CD4-positive, alpha-beta T cell treated with Interleukin-15 for 4 hours (primary cell): ENCODE measurements around the gene TOM1.
"Not testable (repeated sequence)": the region's sequence is repeated elsewhere in the genome, so short reads cannot be mapped to it uniquely, and the experiment has no call there.

Experiments used
- DNase-seq: peaks from one replicate; pipeline ENCODE4 v3.0.0-alpha.2; 2020; ENCODE audit warnings: low spot score

Gene TOM1

GRCh38 chr22:35375031-35375430 lies 75.3 kb downstream of the TOM1 start:
- DNase-seq, result no peak

- no peak for DNase-seq
Measured at GRCh38 chr22:35375526-35375925, 75.8 kb downstream of the TOM1 start.

GRCh38 chr22:35376728-35377472 lies 77.2 kb downstream of the TOM1 start:
- DNase-seq, result peak; percentile 38

GRCh38 chr22:35377735-35378134 lies 78.0 kb downstream of the TOM1 start:
- no peak for DNase-seq

GRCh38 chr22:35378621-35379020 lies 78.9 kb downstream of the TOM1 start:
- DNase-seq, result no peak

GRCh38 chr22:35379146-35379993 lies 79.7 kb downstream of the TOM1 start:
- DNase-seq, result no peak

- no peak for DNase-seq
Measured at GRCh38 chr22:35380013-35380412, 80.3 kb downstream of the TOM1 start.

GRCh38 chr22:35380537-35381423 lies 81.1 kb downstream of the TOM1 start, which contains the start of gene HMOX1:
HMOX1 (plus strand) TSS chr22:35381096; CDS start chr22:35381174, 78 bp downstream.
- peak; percentile 34 for DNase-seq

GRCh38 chr22:35381424-35382009 lies 81.8 kb downstream of the TOM1 start:
- DNase-seq, result no peak

GRCh38 chr22:35383679-35384071 lies 84.0 kb downstream of the TOM1 start:
- DNase-seq, result no peak

GRCh38 chr22:35384527-35384926 lies 84.8 kb downstream of the TOM1 start:
- DNase-seq, result no peak

- no peak for DNase-seq
Measured at GRCh38 chr22:35384975-35385588, 85.4 kb downstream of the TOM1 start.

GRCh38 chr22:35386670-35387288 lies 87.1 kb downstream of the TOM1 start:
- DNase-seq, result no peak

- no peak for DNase-seq
Measured at GRCh38 chr22:35390933-35391332, 91.2 kb downstream of the TOM1 start.

- DNase-seq, result no peak
Measured at GRCh38 chr22:35392357-35392756, 92.7 kb downstream of the TOM1 start.

- DNase-seq, result no peak
Measured at GRCh38 chr22:35393116-35394010, 93.7 kb downstream of the TOM1 start.

- no peak for DNase-seq
Measured at GRCh38 chr22:35394011-35394312, 94.3 kb downstream of the TOM1 start.

- no peak for DNase-seq
Measured at GRCh38 chr22:35394810-35395563, 95.3 kb downstream of the TOM1 start.

- DNase-seq, result not testable (repeated sequence)
Measured at GRCh38 chr22:35396622-35397021, 96.9 kb downstream of the TOM1 start.
